ENCODE data around the gene DNAJB13.

GRCh38 chr11:73929388-73929787 is 21.4 kb upstream of the DNAJB13 start:
- TF ChIP-seq CTCF (IDR thresholded peaks at IDR 0.05; ENCODE audit: insufficient read depth, low read depth, low read length) (no peak), EZH2 (IDR thresholded peaks at IDR 0.05; ENCODE audit: insufficient read depth, low read length) (no peak)
